Mammary epithelial cell (primary cell): Measurements from ENCODE around the gene P2RX3.

Experiments used
- CTCF ChIP-seq, 2 donors: IDR thresholded peaks in 1 of 2; conservative IDR thresholded peaks in 1 of 2; 2 replicates each; pipeline ENCODE4 v1.5.1; 2011 to 2012; ENCODE audit warnings: inconsistent platforms in 2 of 2, low read length in 2 of 2, mild to moderate bottlenecking in 2 of 2, control low read depth in 1 of 2, low read depth in 1 of 2; ENCODE audit not compliant: insufficient read depth in 1 of 2; ENCODE audit errors: extremely low read depth in 1 of 2
- EZH2 ChIP-seq: IDR thresholded peaks from 2 replicates; pipeline ENCODE4 v1.6.1; 2012; ENCODE audit warnings: low read length, inconsistent platforms, borderline replicate concordance

GRCh38 chr11:57320719-57321387 lies 17.3 kb upstream of the P2RX3 start:
- TF ChIP-seq CTCF (conservative IDR thresholded peaks at IDR 0.05 in 1 of 2, IDR thresholded peaks at IDR 0.05 in 1 of 2; ENCODE audit: extremely low read depth in 1 of 2, insufficient read depth in 1 of 2, low read depth in 1 of 2, low read length in 2 of 2): no peak
- no peak for TF ChIP-seq EZH2
